A549 (cell line): ENCODE results near the gene CUTA. TPM values are rescaled to one million over a fixed set of nuclear protein-coding genes. Genes with fewer than 3 reads are reported as not detected.

Experiments
- ATAC-seq, 2 experiments: fragments of 200-7000 bp in 1 of 2; fragments of >200 bp in 1 of 2; cut with Nextera tagmentation in 1 of 2; cut with Tn5 transposase in 1 of 2; 3 replicates each; pipeline versions ENCODE4 v1.8.0 to v1.9.1; 2018 to 2020; ENCODE audit warnings: mild to moderate bottlenecking in 1 of 2, moderate library complexity in 1 of 2
- CTCF ChIA-PET: fragments of 300-600 bp; sonication (Branson Sonifier 250); formaldehyde crosslinking; extraction: SDS; loops from one replicate; lab custom pipeline; 2021; ENCODE audit warnings: antibody characterized with exemption, inconsistent platforms; lab: Yijun Ruan, JAX
- POLR2A ChIA-PET: fragments of 350-600 bp; formaldehyde crosslinking; extraction: SDS; loops from one replicate; lab custom pipeline; 2021; ENCODE audit warnings: antibody characterized with exemption, inconsistent platforms; lab: Yijun Ruan, JAX
- DNase-seq, 2 experiments: peaks; one replicate each; pipeline versions ENCODE4 v3.0.0 to v3.0.0-alpha.2; 2011 to 2016; ENCODE audit warnings: low read depth in 1 of 2, low spot score in 1 of 2
- FAIRE-seq: peaks from 2 replicates; lab custom pipeline; 2011; peaks lifted over from hg19 to GRCh38; lab: Jason Lieb, UNC
- H3K27ac ChIP-seq, 2 experiments: fragments of >200 bp; sonication (Bioruptor Twin); formaldehyde crosslinking; 3 replicates each; pipeline ENCODE4 v1.5.1; 2016 to 2017
- H3K4me1 ChIP-seq: fragments of >200 bp; sonication (Bioruptor Twin); formaldehyde crosslinking; 3 replicates; pipeline ENCODE4 v1.6.1; 2016
- H3K4me2 ChIP-seq: fragments of >200 bp; sonication (Bioruptor Twin); formaldehyde crosslinking; 3 replicates; pipeline ENCODE4 v1.6.1; 2016
- H3K4me3 ChIP-seq: fragments of >200 bp; sonication (Bioruptor Twin); formaldehyde crosslinking; 3 replicates; pipeline ENCODE4 v1.5.1; 2016
- H3K9me3 ChIP-seq: fragments of >200 bp; sonication (Bioruptor Twin); formaldehyde crosslinking; 3 replicates; pipeline ENCODE4 v1.6.1; 2016
- BHLHE40 ChIP-seq: IDR thresholded peaks from 2 replicates; pipeline ENCODE4 v1.6.1; 2012; ENCODE audit warnings: low read depth, low read length, inconsistent platforms
- CBX2 ChIP-seq: fragments of 200-600 bp; sonication (generic); IDR thresholded peaks from 2 replicates; pipeline ENCODE4 v1.6.1; 2016; ENCODE audit warnings: low read depth, mild to moderate bottlenecking, borderline replicate concordance
- CBX8 ChIP-seq: fragments of 200-600 bp; sonication (generic); IDR thresholded peaks from 2 replicates; pipeline ENCODE4 v1.6.1; 2016
- CEBPB ChIP-seq, 2 experiments: fragments of >200 bp in 1 of 2; sonication (Bioruptor Twin) in 1 of 2; formaldehyde crosslinking in 1 of 2; IDR thresholded peaks; 2 replicates each; pipeline ENCODE4 v1.6.1; 2012 to 2016
- EHF ChIP-seq: fragments of 250-450 bp; sonication (Bioruptor Pico); IDR thresholded peaks from 2 replicates; pipeline ENCODE4 v1.5.0; 2020; ENCODE audit warnings: mild to moderate bottlenecking
- ELK1 ChIP-seq: fragments of 150-350 bp; IDR thresholded peaks from 2 replicates; pipeline ENCODE4 v1.6.1; 2014; ENCODE audit warnings: low read depth, mild to moderate bottlenecking, low read length
- ESRRA ChIP-seq: fragments of 150-350 bp; IDR thresholded peaks from 2 replicates; pipeline ENCODE4 v1.6.1; 2014; ENCODE audit warnings: mild to moderate bottlenecking, low read length, borderline replicate concordance
- FOSB ChIP-seq: fragments of 250-450 bp; sonication (Bioruptor Pico); IDR thresholded peaks from 2 replicates; pipeline ENCODE4 v1.5.0; 2020; ENCODE audit warnings: mild to moderate bottlenecking, moderate library complexity
- FOSL2 ChIP-seq, 2 experiments: fragments of 450-650 bp in 1 of 2; fragments of >200 bp in 1 of 2; sonication (Bioruptor Twin) in 1 of 2; formaldehyde crosslinking; IDR thresholded peaks; 2 replicates each; pipeline versions ENCODE4 v1.5.0 to v1.6.1; 2016 to 2020; ENCODE audit warnings: mild to moderate bottlenecking in 1 of 2, moderate library complexity in 1 of 2
- FOXS1 ChIP-seq: fragments of 250-450 bp; sonication (Bioruptor Pico); IDR thresholded peaks from 2 replicates; pipeline ENCODE4 v1.5.0; 2020; ENCODE audit warnings: mild to moderate bottlenecking, moderate library complexity
- HEYL ChIP-seq: fragments of 250-450 bp; sonication (Bioruptor Pico); IDR thresholded peaks from 2 replicates; pipeline ENCODE4 v1.8.0; 2021; ENCODE audit warnings: mild to moderate bottlenecking, moderate library complexity
- HOXB13 ChIP-seq: fragments of 250-450 bp; sonication (Bioruptor Pico); IDR thresholded peaks from 2 replicates; pipeline ENCODE4 v1.5.0; 2020; ENCODE audit warnings: low read depth, mild to moderate bottlenecking, moderate library complexity
- KDM1A ChIP-seq: fragments of 200-600 bp; sonication (generic); IDR thresholded peaks from 2 replicates; pipeline ENCODE4 v1.6.1; 2016; ENCODE audit warnings: low read depth, mild to moderate bottlenecking
- KDM5A ChIP-seq: fragments of 200-600 bp; sonication (generic); IDR thresholded peaks from 2 replicates; pipeline ENCODE4 v1.6.1; 2016; ENCODE audit warnings: antibody characterized with exemption, mild to moderate bottlenecking
- MAFK ChIP-seq: fragments of 450-650 bp; IDR thresholded peaks from 2 replicates; pipeline ENCODE4 v1.6.1; 2014; ENCODE audit not compliant: partially characterized antibody
- MYC ChIP-seq: IDR thresholded peaks from 2 replicates; pipeline ENCODE4 v1.6.1; 2012; ENCODE audit warnings: mild to moderate bottlenecking, inconsistent platforms, low read length, improper control_type of control experiment, borderline replicate concordance
- NFE2L2 ChIP-seq: fragments of 150-350 bp; conservative IDR thresholded peaks from 2 replicates; pipeline ENCODE4 v1.6.1; 2014; ENCODE audit warnings: low read length
- NR3C1 ChIP-seq: fragments of >200 bp; sonication (Bioruptor Twin); formaldehyde crosslinking; IDR thresholded peaks from 3 replicates; pipeline ENCODE4 v1.6.1; 2017
- PHF8 ChIP-seq: fragments of 200-600 bp; sonication (generic); IDR thresholded peaks from 2 replicates; pipeline ENCODE4 v1.6.1; 2016; ENCODE audit warnings: low read depth, mild to moderate bottlenecking, antibody characterized with exemption, moderate library complexity, borderline replicate concordance
- POLR2A ChIP-seq: IDR thresholded peaks from 2 replicates; pipeline ENCODE4 v1.6.1; 2012; ENCODE audit warnings: mild to moderate bottlenecking, low read length
- POLR2AphosphoS2 ChIP-seq: conservative IDR thresholded peaks from 2 replicates; pipeline ENCODE4 v1.6.1; 2012; ENCODE audit warnings: low read length, improper control_type of control experiment, inconsistent platforms
- RNF2 ChIP-seq: fragments of 200-600 bp; sonication (generic); IDR thresholded peaks from 2 replicates; pipeline ENCODE4 v1.6.1; 2016; ENCODE audit warnings: low read depth, mild to moderate bottlenecking, antibody characterized with exemption, moderate library complexity, borderline replicate concordance
- SMC3 ChIP-seq: fragments of >200 bp; sonication (Bioruptor Twin); formaldehyde crosslinking; IDR thresholded peaks from 3 replicates; pipeline ENCODE4 v1.6.1; 2018; ENCODE audit warnings: inconsistent platforms
- SREBF2 ChIP-seq: fragments of 450-650 bp; IDR thresholded peaks from 2 replicates; pipeline ENCODE4 v1.6.1; 2014; ENCODE audit warnings: mild to moderate bottlenecking, moderate library complexity
- TP53 ChIP-seq: fragments of 250-450 bp; sonication (Bioruptor Pico); IDR thresholded peaks from 2 replicates; pipeline ENCODE4 v1.5.0; 2021; ENCODE audit warnings: mild to moderate bottlenecking, moderate library complexity
- ZC3H11A ChIP-seq: fragments of 450-650 bp; IDR thresholded peaks from 2 replicates; pipeline ENCODE4 v1.6.1; 2014; ENCODE audit warnings: antibody characterized with exemption, mild to moderate bottlenecking
- ZFP36 ChIP-seq: fragments of 450-650 bp; IDR thresholded peaks from 2 replicates; pipeline ENCODE4 v1.6.1; 2014; ENCODE audit warnings: borderline replicate concordance; ENCODE audit not compliant: partially characterized antibody
- WGBS: methylation state at CpG from one replicate; pipeline ENCODE4 v1.1.6; 2017; ENCODE audit errors: missing lambda C conversion rate; 5-methylcytosine and 5-hydroxymethylcytosine counted together
- polyA plus RNA-seq, 4 experiments: library from polyadenylated mRNA; depleted of rRNA in 3 of 4; stranded (reverse); fragments of >200 nt; fragmentation: RNase III in 1 of 4; extraction: RNeasy Plus Mini Kit Qiagen cat#74134 plus additional on column Dnase treatment in 1 of 4; gene quantifications; 2 replicates in 3 of 4; 3 replicates in 1 of 4; pipeline ENCODE4 v1.2.3, GENCODE V29; 2011 to 2017
- TF ChIP-seq, protein P1 (sequence below): fragments of >200 bp; sonication (Bioruptor Twin); formaldehyde crosslinking; IDR thresholded peaks from 3 replicates; pipeline ENCODE4 v1.5.1; 2016
- TF ChIP-seq, protein P2 (sequence below): fragments of >200 bp; sonication (Bioruptor Twin); formaldehyde crosslinking; IDR thresholded peaks from 2 replicates; pipeline ENCODE4 v1.6.1; 2016
- TF ChIP-seq, protein P3 (sequence below): fragments of 200-600 bp; sonication (generic); IDR thresholded peaks from 2 replicates; pipeline ENCODE4 v1.6.1; 2016; ENCODE audit warnings: antibody characterized with exemption, mild to moderate bottlenecking, moderate library complexity

Gene CUTA
- polyA plus RNA-seq, 2 of the 4 experiments (the other 2 are of a cell fraction) = 98.9 to 175 TPM

- H3K9me3 ChIP-seq = no peaks in the 10 kb centered on the region
- H3K4me3 ChIP-seq = no peak overlapping the region
- CTCF ChIA-PET = interaction anchor here (0.7 to 1.0 kb wide), 2 partner anchors 11 to 34 kb away, joined by 3 read pairs; no protein-coding TSS in a partner anchor
- ATAC-seq = no peak
- H3K4me2 ChIP-seq = no peak overlapping the region
- H3K27ac ChIP-seq = no peak overlapping the region
- no peak for FAIRE-seq
- no peak for TF ChIP-seq FOSB (CRISPR knock-in tag)
- no peak for TF ChIP-seq NFE2L2
- no peak for TF ChIP-seq SMC3
- no peak for TF ChIP-seq EHF
- no peak for TF ChIP-seq MAFK
- TF ChIP-seq ELK1 = no peak
- TF ChIP-seq, protein P1, sequence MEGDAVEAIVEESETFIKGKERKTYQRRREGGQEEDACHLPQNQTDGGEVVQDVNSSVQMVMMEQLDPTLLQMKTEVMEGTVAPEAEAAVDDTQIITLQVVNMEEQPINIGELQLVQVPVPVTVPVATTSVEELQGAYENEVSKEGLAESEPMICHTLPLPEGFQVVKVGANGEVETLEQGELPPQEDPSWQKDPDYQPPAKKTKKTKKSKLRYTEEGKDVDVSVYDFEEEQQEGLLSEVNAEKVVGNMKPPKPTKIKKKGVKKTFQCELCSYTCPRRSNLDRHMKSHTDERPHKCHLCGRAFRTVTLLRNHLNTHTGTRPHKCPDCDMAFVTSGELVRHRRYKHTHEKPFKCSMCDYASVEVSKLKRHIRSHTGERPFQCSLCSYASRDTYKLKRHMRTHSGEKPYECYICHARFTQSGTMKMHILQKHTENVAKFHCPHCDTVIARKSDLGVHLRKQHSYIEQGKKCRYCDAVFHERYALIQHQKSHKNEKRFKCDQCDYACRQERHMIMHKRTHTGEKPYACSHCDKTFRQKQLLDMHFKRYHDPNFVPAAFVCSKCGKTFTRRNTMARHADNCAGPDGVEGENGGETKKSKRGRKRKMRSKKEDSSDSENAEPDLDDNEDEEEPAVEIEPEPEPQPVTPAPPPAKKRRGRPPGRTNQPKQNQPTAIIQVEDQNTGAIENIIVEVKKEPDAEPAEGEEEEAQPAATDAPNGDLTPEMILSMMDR = no peak
- TF ChIP-seq CEBPB (IDR thresholded peaks at IDR 0.05) = no peak
- no peak for TF ChIP-seq SREBF2
- TF ChIP-seq HEYL (CRISPR knock-in tag) = no peak
- no peak for TF ChIP-seq ESRRA
- TF ChIP-seq TP53 (CRISPR knock-in tag) = no peak
- TF ChIP-seq RNF2 = no peak
- no peak for TF ChIP-seq KDM5A
- no peak for TF ChIP-seq MYC
- TF ChIP-seq, protein P2, sequence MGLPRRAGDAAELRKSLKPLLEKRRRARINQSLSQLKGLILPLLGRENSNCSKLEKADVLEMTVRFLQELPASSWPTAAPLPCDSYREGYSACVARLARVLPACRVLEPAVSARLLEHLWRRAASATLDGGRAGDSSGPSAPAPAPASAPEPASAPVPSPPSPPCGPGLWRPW = no peak
- no peak for TF ChIP-seq POLR2AphosphoS2
- no peak for TF ChIP-seq ZC3H11A
- no peak for TF ChIP-seq HOXB13 (CRISPR knock-in tag)
- TF ChIP-seq POLR2A = no peak
- TF ChIP-seq, all 56 proteins: peak for 0
- POLR2A ChIA-PET = no interaction called here
- H3K4me1 ChIP-seq = peaks cover 24% of the 10 kb centered on the region; the same call in 2 of the 3 replicates
- no peak for DNase-seq
- 60% methylated on average over 12 of the region's 17 CpGs for WGBS
Observed at GRCh38 chr6:33433544-33434191, 15.8 kb upstream of the CUTA start.

GRCh38 chr6:33433001-33433543, 15.2 kb upstream of the CUTA start:
- Histone ChIP-seq H3K4me2 (no peak overlapping the region), H3K4me3 (no peak overlapping the region), H3K9me3 (no peaks in the 10 kb centered on the region), H3K4me1 (peaks cover 30% of the 10 kb centered on the region; the same call in 2 of the 3 replicates), H3K27ac (no peak overlapping the region)
- ATAC-seq (peak in 1 of 2 experiments; percentile 9; a peak in 1 of 6 replicates), FAIRE-seq (no peak), DNase-seq (no peak)
- CTCF ChIA-PET = no interaction called here
- 100% methylated on average over 1 of the region's 1 CpG for WGBS
- POLR2A ChIA-PET = no interaction called here
- no peak for TF ChIP-seq ELK1
- TF ChIP-seq FOXS1 (CRISPR knock-in tag) = no peak
- no peak for TF ChIP-seq CBX8
- TF ChIP-seq FOSL2 (IDR thresholded peaks at IDR 0.05) = no peak
- TF ChIP-seq FOSL2 (CRISPR knock-in tag; IDR thresholded peaks at IDR 0.05) = no peak
- TF ChIP-seq, protein P3, sequence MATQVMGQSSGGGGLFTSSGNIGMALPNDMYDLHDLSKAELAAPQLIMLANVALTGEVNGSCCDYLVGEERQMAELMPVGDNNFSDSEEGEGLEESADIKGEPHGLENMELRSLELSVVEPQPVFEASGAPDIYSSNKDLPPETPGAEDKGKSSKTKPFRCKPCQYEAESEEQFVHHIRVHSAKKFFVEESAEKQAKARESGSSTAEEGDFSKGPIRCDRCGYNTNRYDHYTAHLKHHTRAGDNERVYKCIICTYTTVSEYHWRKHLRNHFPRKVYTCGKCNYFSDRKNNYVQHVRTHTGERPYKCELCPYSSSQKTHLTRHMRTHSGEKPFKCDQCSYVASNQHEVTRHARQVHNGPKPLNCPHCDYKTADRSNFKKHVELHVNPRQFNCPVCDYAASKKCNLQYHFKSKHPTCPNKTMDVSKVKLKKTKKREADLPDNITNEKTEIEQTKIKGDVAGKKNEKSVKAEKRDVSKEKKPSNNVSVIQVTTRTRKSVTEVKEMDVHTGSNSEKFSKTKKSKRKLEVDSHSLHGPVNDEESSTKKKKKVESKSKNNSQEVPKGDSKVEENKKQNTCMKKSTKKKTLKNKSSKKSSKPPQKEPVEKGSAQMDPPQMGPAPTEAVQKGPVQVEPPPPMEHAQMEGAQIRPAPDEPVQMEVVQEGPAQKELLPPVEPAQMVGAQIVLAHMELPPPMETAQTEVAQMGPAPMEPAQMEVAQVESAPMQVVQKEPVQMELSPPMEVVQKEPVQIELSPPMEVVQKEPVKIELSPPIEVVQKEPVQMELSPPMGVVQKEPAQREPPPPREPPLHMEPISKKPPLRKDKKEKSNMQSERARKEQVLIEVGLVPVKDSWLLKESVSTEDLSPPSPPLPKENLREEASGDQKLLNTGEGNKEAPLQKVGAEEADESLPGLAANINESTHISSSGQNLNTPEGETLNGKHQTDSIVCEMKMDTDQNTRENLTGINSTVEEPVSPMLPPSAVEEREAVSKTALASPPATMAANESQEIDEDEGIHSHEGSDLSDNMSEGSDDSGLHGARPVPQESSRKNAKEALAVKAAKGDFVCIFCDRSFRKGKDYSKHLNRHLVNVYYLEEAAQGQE = no peak
- no peak for TF ChIP-seq MAFK
- TF ChIP-seq PHF8 = no peak
- TF ChIP-seq NR3C1 = no peak
- TF ChIP-seq, protein P2 = no peak
- no peak for TF ChIP-seq ZFP36
- TF ChIP-seq EHF = no peak
- no peak for TF ChIP-seq KDM1A
- no peak for TF ChIP-seq CBX2
- TF ChIP-seq BHLHE40 = no peak
